Central memory CD8-positive, alpha-beta T cell (primary cell): ENCODE data around the gene MTUS2.
"Not testable (repeated sequence)": the region's sequence is repeated elsewhere in the genome, so short reads cannot be mapped to it uniquely, and the experiment has no call there.

Source experiments
- ATAC-seq: fragments of 150-1000 bp; cut with Tn5 transposase; replicated peaks from 2 replicates; pipeline ENCODE4 v1.10.0; 2022; ENCODE audit warnings: mild to moderate bottlenecking, moderate FRiP score, moderate number of reproducible peaks; ENCODE audit not compliant: poor library complexity, severe bottlenecking; ENCODE audit errors: extremely low read depth
- DNase-seq, 2 donors: peaks; one replicate each; pipeline ENCODE4 v3.0.0; 2021; ENCODE audit warnings: low spot score in 2 of 2
- H3K27ac Mint-ChIP-seq: one replicate; pipeline ENCODE4 v1.8.0; 2022; ENCODE audit warnings: low read depth, mild to moderate bottlenecking, moderate library complexity, mixed read lengths
- H3K27me3 Mint-ChIP-seq: one replicate; pipeline ENCODE4 v1.8.0; 2022; ENCODE audit warnings: mixed read lengths
- H3K36me3 Mint-ChIP-seq: one replicate; pipeline ENCODE4 v1.8.0; 2022; ENCODE audit warnings: mild to moderate bottlenecking, moderate library complexity, mixed read lengths; ENCODE audit not compliant: insufficient read depth
- H3K4me1 Mint-ChIP-seq: one replicate; pipeline ENCODE4 v1.8.0; 2022; ENCODE audit warnings: mixed read lengths
- H3K4me3 Mint-ChIP-seq: one replicate; pipeline ENCODE4 v1.8.0; 2022; ENCODE audit warnings: mild to moderate bottlenecking, moderate library complexity, mixed read lengths
- H3K9me3 Mint-ChIP-seq: one replicate; pipeline ENCODE4 v1.8.0; 2022; ENCODE audit warnings: mixed read lengths

Gene MTUS2

GRCh38 chr13:28978574-28978973, 158.4 kb downstream of the MTUS2 start:
- Mint-ChIP-seq H3K36me3 (no peaks in the 10 kb centered on the region), H3K4me1 (no peaks in the 10 kb centered on the region), H3K27me3 (peaks cover 9% of the 10 kb centered on the region)

GRCh38 chr13:28981530-28981929, 161.4 kb downstream of the MTUS2 start:
- DNase-seq (no peak), ATAC-seq (no peak)
- no peak overlapping the region for H3K4me3 Mint-ChIP-seq
- H3K27me3 Mint-ChIP-seq: no peaks in the 10 kb centered on the region
- no peaks in the 10 kb centered on the region for H3K4me1 Mint-ChIP-seq
- H3K36me3 Mint-ChIP-seq: no peaks in the 10 kb centered on the region
- no peak overlapping the region for H3K27ac Mint-ChIP-seq
- peaks cover 5% of the 10 kb centered on the region for H3K9me3 Mint-ChIP-seq

More at GRCh38 chr13:28978574-28978973, 158.4 kb downstream of the MTUS2 start:
- no peak overlapping the region for H3K4me3 Mint-ChIP-seq
- no peak for ATAC-seq
- no peak overlapping the region for H3K27ac Mint-ChIP-seq
- peaks cover 5% of the 10 kb centered on the region for H3K9me3 Mint-ChIP-seq
- no peak for DNase-seq

GRCh38 chr13:28983641-28984040, 163.5 kb downstream of the MTUS2 start:
- Mint-ChIP-seq H3K27me3 (no peaks in the 10 kb centered on the region), H3K4me3 (no peak overlapping the region), H3K36me3 (no peaks in the 10 kb centered on the region), H3K9me3 (peaks cover 5% of the 10 kb centered on the region), H3K4me1 (no peaks in the 10 kb centered on the region), H3K27ac (no peak overlapping the region)
- ATAC-seq: no peak
- no peak for DNase-seq

GRCh38 chr13:28984326-28984725, 164.2 kb downstream of the MTUS2 start:
- Mint-ChIP-seq H3K9me3 (peaks cover 5% of the 10 kb centered on the region), H3K27ac (no peak overlapping the region), H3K4me3 (no peak overlapping the region), H3K27me3 (no peaks in the 10 kb centered on the region), H3K4me1 (no peaks in the 10 kb centered on the region), H3K36me3 (no peaks in the 10 kb centered on the region)
- no peak for ATAC-seq
- DNase-seq: no peak

GRCh38 chr13:28984825-28985224, 164.7 kb downstream of the MTUS2 start:
- H3K27ac Mint-ChIP-seq: no peak overlapping the region
- H3K36me3 Mint-ChIP-seq: no peaks in the 10 kb centered on the region
- DNase-seq: no peak
- H3K4me3 Mint-ChIP-seq: no peak overlapping the region
- peaks cover 5% of the 10 kb centered on the region for H3K9me3 Mint-ChIP-seq
- no peak for ATAC-seq
- no peaks in the 10 kb centered on the region for H3K27me3 Mint-ChIP-seq
- H3K4me1 Mint-ChIP-seq: no peaks in the 10 kb centered on the region

GRCh38 chr13:28990378-28990777, 170.2 kb downstream of the MTUS2 start:
- H3K4me3 Mint-ChIP-seq, H3K36me3 Mint-ChIP-seq: not testable (repeated sequence)

GRCh38 chr13:28991764-28992163, 171.6 kb downstream of the MTUS2 start:
- ATAC-seq (no peak), DNase-seq (no peak)
- Mint-ChIP-seq H3K4me3 (no peak overlapping the region), H3K4me1 (no peaks in the 10 kb centered on the region), H3K9me3 (peaks cover 7% of the 10 kb centered on the region), H3K27ac (no peak overlapping the region), H3K36me3 (no peaks in the 10 kb centered on the region), H3K27me3 (no peaks in the 10 kb centered on the region)

More at GRCh38 chr13:28990378-28990777, 170.2 kb downstream of the MTUS2 start:
- H3K27ac Mint-ChIP-seq, H3K27me3 Mint-ChIP-seq, DNase-seq, H3K4me1 Mint-ChIP-seq, H3K9me3 Mint-ChIP-seq, ATAC-seq: not testable (repeated sequence)

- Mint-ChIP-seq H3K4me3 (no peak overlapping the region), H3K27me3 (peaks cover 10% of the 10 kb centered on the region), H3K27ac (no peak overlapping the region), H3K9me3 (peaks cover 23% of the 10 kb centered on the region), H3K4me1 (no peaks in the 10 kb centered on the region), H3K36me3 (peaks cover 3% of the 10 kb centered on the region)
- DNase-seq (no peak), ATAC-seq (no peak)
Observed at GRCh38 chr13:29000826-29001225, 180.7 kb downstream of the MTUS2 start.

GRCh38 chr13:29005035-29005762, 185.1 kb downstream of the MTUS2 start:
- peaks cover 10% of the 10 kb centered on the region for H3K27me3 Mint-ChIP-seq
- H3K27ac Mint-ChIP-seq: no peak overlapping the region
- H3K9me3 Mint-ChIP-seq: peaks cover 12% of the 10 kb centered on the region
- H3K4me1 Mint-ChIP-seq: no peaks in the 10 kb centered on the region
- DNase-seq (no peak), ATAC-seq (no peak)
- peaks cover 3% of the 10 kb centered on the region for H3K36me3 Mint-ChIP-seq
- no peak overlapping the region for H3K4me3 Mint-ChIP-seq

GRCh38 chr13:29005763-29006120, 185.6 kb downstream of the MTUS2 start:
- Mint-ChIP-seq H3K4me1 (no peaks in the 10 kb centered on the region), H3K4me3 (no peak overlapping the region), H3K27me3 (peaks cover 9% of the 10 kb centered on the region), H3K27ac (no peak overlapping the region), H3K36me3 (peaks cover 3% of the 10 kb centered on the region), H3K9me3 (peaks cover 8% of the 10 kb centered on the region)
- no peak for DNase-seq
- ATAC-seq: no peak

- no peak for ATAC-seq
- DNase-seq: no peak
- no peak overlapping the region for H3K27ac Mint-ChIP-seq
- no peaks in the 10 kb centered on the region for H3K4me1 Mint-ChIP-seq
- peaks cover 1% of the 10 kb centered on the region for H3K9me3 Mint-ChIP-seq
- no peak overlapping the region for H3K4me3 Mint-ChIP-seq
- H3K36me3 Mint-ChIP-seq: peaks cover 3% of the 10 kb centered on the region
- peaks cover 2% of the 10 kb centered on the region for H3K27me3 Mint-ChIP-seq
Observed at GRCh38 chr13:29006359-29006850, 186.3 kb downstream of the MTUS2 start.

GRCh38 chr13:29008296-29008695, 188.2 kb downstream of the MTUS2 start:
- H3K27me3 Mint-ChIP-seq: no peaks in the 10 kb centered on the region
- DNase-seq (no peak), ATAC-seq (no peak)
- no peak overlapping the region for H3K27ac Mint-ChIP-seq
- no peaks in the 10 kb centered on the region for H3K9me3 Mint-ChIP-seq
- H3K4me1 Mint-ChIP-seq: no peaks in the 10 kb centered on the region
- H3K36me3 Mint-ChIP-seq: peaks cover 3% of the 10 kb centered on the region
- no peak overlapping the region for H3K4me3 Mint-ChIP-seq

- H3K27me3 Mint-ChIP-seq: no peaks in the 10 kb centered on the region
- no peak overlapping the region for H3K27ac Mint-ChIP-seq
- no peaks in the 10 kb centered on the region for H3K36me3 Mint-ChIP-seq
- no peaks in the 10 kb centered on the region for H3K4me1 Mint-ChIP-seq
- H3K4me3 Mint-ChIP-seq: no peak overlapping the region
- H3K9me3 Mint-ChIP-seq: peaks cover 5% of the 10 kb centered on the region
- ATAC-seq (no peak), DNase-seq (no peak)
Observed at GRCh38 chr13:29020314-29020713, 200.2 kb downstream of the MTUS2 start.
